Activated CD8-positive, alpha-beta memory T cell treated with anti-CD3 and anti-CD28 coated beads for 48 hours (primary cell): ENCODE data around the gene UBE2D4.

Experiments
- DNase-seq, 3 experiments: peaks; one replicate each; pipeline ENCODE4 v3.0.0-alpha.2; 2020; ENCODE audit warnings: low read depth in 2 of 3, low spot score in 2 of 3

UBE2D4 gene

GRCh38 chr7:43906331-43907010 lies 19.8 kb upstream of the UBE2D4 start, which contains the start of gene URGCP:
URGCP (minus strand) TSS chr7:43906596; CDS start chr7:43906575, 21 bp downstream.
- peak; percentile 20 to 36 (median 23) for DNase-seq

- DNase-seq = no peak
These were observed 11.4 kb upstream of the UBE2D4 start for GRCh38 chr7:43914795-43915194.

- DNase-seq = no peak
These were observed 10.3 kb upstream of the UBE2D4 start for GRCh38 chr7:43915907-43916306.

GRCh38 chr7:43921423-43921822 lies 4.8 kb upstream of the UBE2D4 start:
- DNase-seq = no peak

- no peak for DNase-seq
These were observed 3.5 kb upstream of the UBE2D4 start for GRCh38 chr7:43922726-43923125.

GRCh38 chr7:43926798-43927123 lies 525 bp downstream of the UBE2D4 start:
- DNase-seq = no peak

GRCh38 chr7:43927810-43928209 lies 1.6 kb downstream of the UBE2D4 start:
- DNase-seq = no peak

- no peak for DNase-seq
These were observed 3.6 kb downstream of the UBE2D4 start for GRCh38 chr7:43929529-43930457.

- no peak for DNase-seq
These were observed 5.1 kb downstream of the UBE2D4 start for GRCh38 chr7:43931346-43931745.

- no peak for DNase-seq
These were observed 7.8 kb downstream of the UBE2D4 start for GRCh38 chr7:43933902-43934560.

- no peak for DNase-seq
These were observed 11.2 kb downstream of the UBE2D4 start for GRCh38 chr7:43937444-43937843.

- no peak for DNase-seq
These were observed 12.8 kb downstream of the UBE2D4 start for GRCh38 chr7:43938892-43939482.

- DNase-seq = no peak
These were observed 16.0 kb downstream of the UBE2D4 start for GRCh38 chr7:43942250-43942649.

- DNase-seq = no peak
These were observed 16.8 kb downstream of the UBE2D4 start for GRCh38 chr7:43942997-43943396.

GRCh38 chr7:43943417-43944187 lies 17.4 kb downstream of the UBE2D4 start:
- DNase-seq = no peak

- no peak for DNase-seq
These were observed 18.1 kb downstream of the UBE2D4 start for GRCh38 chr7:43944286-43944685.

- DNase-seq = no peak
These were observed 25.8 kb downstream of the UBE2D4 start for GRCh38 chr7:43952028-43952427.

GRCh38 chr7:43953071-43953470 lies 26.8 kb downstream of the UBE2D4 start:
- DNase-seq = no peak

GRCh38 chr7:43954524-43955228 lies 28.4 kb downstream of the UBE2D4 start:
- DNase-seq = no peak

- no peak for DNase-seq
These were observed 29.8 kb downstream of the UBE2D4 start for GRCh38 chr7:43956027-43956426.
